HEK293 (cell line): ENCODE results near the gene PCDH15.

Experiments
- CTCF ChIA-PET: fragments of 350-600 bp; formaldehyde crosslinking; extraction: SDS; loops from one replicate; lab custom pipeline; 2021; ENCODE audit warnings: antibody characterized with exemption; lab: Yijun Ruan, JAX
- POLR2A ChIA-PET: fragments of 300-600 bp; formaldehyde crosslinking; extraction: SDS; loops from one replicate; lab custom pipeline; 2020; ENCODE audit warnings: antibody characterized with exemption, inconsistent platforms; lab: Yijun Ruan, JAX
- H3K27ac ChIP-seq: fragments of 200-500 bp; sonication (Bioruptor generic); 2 replicates; pipeline ENCODE4 v1.5.1; 2014; ENCODE audit warnings: low read depth, low read length, control low read depth, inconsistent platforms; ENCODE audit errors: extremely low read depth
- H3K36me3 ChIP-seq, 2 experiments: fragments of 200-500 bp in 1 of 2; sonication (Bioruptor generic) in 1 of 2; 1 replicate in 1 of 2; 2 replicates in 1 of 2; pipeline ENCODE4 v1.5.1; 2014 to 2017; ENCODE audit warnings: inconsistent platforms in 2 of 2, low read length in 2 of 2; ENCODE audit not compliant: control insufficient read depth in 2 of 2, insufficient read depth in 1 of 2
- H3K4me1 ChIP-seq: fragments of 200-500 bp; sonication (Bioruptor generic); 2 replicates; pipeline ENCODE4 v1.5.1; 2014; ENCODE audit warnings: mild to moderate bottlenecking, low read length, inconsistent platforms; ENCODE audit not compliant: control insufficient read depth, insufficient read depth
- H3K4me3 ChIP-seq: 2 replicates; pipeline ENCODE4 v1.5.1; 2011; ENCODE audit warnings: low read depth, mild to moderate bottlenecking, control low read depth, low read length, moderate library complexity
- H3K9me3 ChIP-seq: fragments of 200-500 bp; sonication (Bioruptor generic); 2 replicates; pipeline ENCODE4 v1.5.1; 2014; ENCODE audit warnings: low read depth, low read length, inconsistent platforms; ENCODE audit not compliant: control insufficient read depth, insufficient read depth
- AEBP2 ChIP-seq: fragments of 450-650 bp; formaldehyde crosslinking; IDR thresholded peaks from 2 replicates; pipeline ENCODE4 v1.5.1; 2016; ENCODE audit warnings: missing biosample characterization, missing genetic modification characterization, borderline replicate concordance
- GLIS2 ChIP-seq: fragments of 450-650 bp; formaldehyde crosslinking; IDR thresholded peaks from 2 replicates; pipeline ENCODE4 v1.5.1; 2016; ENCODE audit warnings: missing biosample characterization, missing genetic modification characterization
- IKZF3 ChIP-seq: fragments of 450-650 bp; IDR thresholded peaks from 2 replicates; pipeline ENCODE4 v1.5.0; 2018; ENCODE audit warnings: missing biosample characterization, mild to moderate bottlenecking, missing genetic modification characterization, moderate library complexity
- KLF1 ChIP-seq: fragments of 450-650 bp; formaldehyde crosslinking; IDR thresholded peaks from 2 replicates; pipeline ENCODE4 v1.5.1; 2016; ENCODE audit warnings: missing biosample characterization, missing genetic modification characterization
- KLF10 ChIP-seq: fragments of 450-650 bp; IDR thresholded peaks from 2 replicates; pipeline ENCODE4 v1.5.1; 2018; ENCODE audit warnings: missing biosample characterization, mild to moderate bottlenecking, missing genetic modification characterization
- MEIS1 ChIP-seq: sonication (generic); formaldehyde crosslinking; IDR thresholded peaks from 2 replicates; pipeline ENCODE4 v1.8.1; 2022; ENCODE audit warnings: missing genetic modification reagents, mild to moderate bottlenecking, borderline replicate concordance
- MZF1 ChIP-seq: fragments of 450-650 bp; formaldehyde crosslinking; IDR thresholded peaks from 2 replicates; pipeline ENCODE4 v1.5.1; 2017; ENCODE audit warnings: missing biosample characterization, missing genetic modification characterization, borderline replicate concordance
- PRDM10 ChIP-seq: fragments of 450-650 bp; formaldehyde crosslinking; IDR thresholded peaks from 2 replicates; pipeline ENCODE4 v1.5.1; 2016; ENCODE audit warnings: missing biosample characterization, missing genetic modification characterization
- TCF7L2 ChIP-seq: IDR thresholded peaks from 2 replicates; pipeline ENCODE4 v1.6.1; 2011; ENCODE audit warnings: low read depth, mild to moderate bottlenecking, inconsistent platforms, low read length, moderate library complexity, borderline replicate concordance
- YY2 ChIP-seq: fragments of 450-650 bp; formaldehyde crosslinking; IDR thresholded peaks from 2 replicates; pipeline ENCODE4 v1.5.1; 2016; ENCODE audit warnings: missing biosample characterization, missing genetic modification characterization
- ZBTB8A ChIP-seq: fragments of 450-650 bp; formaldehyde crosslinking; IDR thresholded peaks from 2 replicates; pipeline ENCODE4 v1.5.1; 2016; ENCODE audit warnings: missing biosample characterization, missing genetic modification characterization
- ZFHX2 ChIP-seq: fragments of 450-650 bp; formaldehyde crosslinking; conservative IDR thresholded peaks from 2 replicates; pipeline ENCODE4 v1.5.1; 2016; ENCODE audit warnings: missing biosample characterization, missing genetic modification characterization
- ZFP69B ChIP-seq: fragments of 450-650 bp; formaldehyde crosslinking; IDR thresholded peaks from 2 replicates; pipeline ENCODE4 v1.5.1; 2016; ENCODE audit warnings: missing biosample characterization, missing genetic modification characterization
- ZNF157 ChIP-seq: fragments of 450-650 bp; formaldehyde crosslinking; IDR thresholded peaks from 2 replicates; pipeline ENCODE4 v1.5.1; 2016; ENCODE audit warnings: missing biosample characterization, missing genetic modification characterization
- ZNF174 ChIP-seq: fragments of 450-650 bp; formaldehyde crosslinking; IDR thresholded peaks from 2 replicates; pipeline ENCODE4 v1.5.0; 2017; ENCODE audit warnings: missing biosample characterization, mild to moderate bottlenecking, missing genetic modification characterization
- ZNF18 ChIP-seq: fragments of 450-650 bp; formaldehyde crosslinking; IDR thresholded peaks from 2 replicates; pipeline ENCODE4 v1.5.1; 2016; ENCODE audit warnings: missing biosample characterization, missing genetic modification characterization
- ZNF19 ChIP-seq: fragments of 450-650 bp; formaldehyde crosslinking; IDR thresholded peaks from 2 replicates; pipeline ENCODE4; 2016; ENCODE audit warnings: missing biosample characterization, missing genetic modification characterization, low read depth
- ZNF214 ChIP-seq: fragments of 450-650 bp; formaldehyde crosslinking; IDR thresholded peaks from 2 replicates; pipeline ENCODE4 v1.5.1; 2017; ENCODE audit warnings: missing biosample characterization, mild to moderate bottlenecking, missing genetic modification characterization, borderline replicate concordance
- ZNF221 ChIP-seq: fragments of 450-650 bp; formaldehyde crosslinking; IDR thresholded peaks from 2 replicates; pipeline ENCODE4 v1.5.1; 2017; ENCODE audit warnings: missing biosample characterization, missing genetic modification characterization, borderline replicate concordance
- ZNF239 ChIP-seq: fragments of 450-650 bp; formaldehyde crosslinking; IDR thresholded peaks from 2 replicates; pipeline ENCODE4 v1.5.1; 2016; ENCODE audit warnings: missing biosample characterization, missing genetic modification characterization
- ZNF266 ChIP-seq: fragments of 450-650 bp; formaldehyde crosslinking; IDR thresholded peaks from 2 replicates; pipeline ENCODE4 v1.5.1; 2016; ENCODE audit warnings: missing biosample characterization, missing genetic modification characterization, low read depth
- ZNF311 ChIP-seq: fragments of 450-650 bp; formaldehyde crosslinking; IDR thresholded peaks from 2 replicates; pipeline ENCODE4 v1.5.1; 2017; ENCODE audit warnings: missing biosample characterization, missing genetic modification characterization, borderline replicate concordance
- ZNF366 ChIP-seq: fragments of 450-650 bp; formaldehyde crosslinking; conservative IDR thresholded peaks from 2 replicates; pipeline ENCODE4 v1.5.1; 2016; ENCODE audit warnings: missing biosample characterization, missing genetic modification characterization
- ZNF391 ChIP-seq: fragments of 450-650 bp; formaldehyde crosslinking; IDR thresholded peaks from 2 replicates; pipeline ENCODE4 v1.5.1; 2016; ENCODE audit warnings: low read depth, missing biosample characterization, missing genetic modification characterization, borderline replicate concordance
- ZNF416 ChIP-seq: fragments of 450-650 bp; formaldehyde crosslinking; IDR thresholded peaks from 2 replicates; pipeline ENCODE4 v1.5.1; 2016; ENCODE audit warnings: missing biosample characterization, missing genetic modification characterization
- ZNF48 ChIP-seq: fragments of 450-650 bp; formaldehyde crosslinking; IDR thresholded peaks from 2 replicates; pipeline ENCODE4 v1.5.1; 2016; ENCODE audit warnings: missing biosample characterization, missing genetic modification characterization
- ZNF501 ChIP-seq: fragments of 450-650 bp; formaldehyde crosslinking; IDR thresholded peaks from 2 replicates; pipeline ENCODE4 v1.5.1; 2016; ENCODE audit warnings: missing biosample characterization, missing genetic modification characterization
- ZNF530 ChIP-seq: fragments of 450-650 bp; formaldehyde crosslinking; IDR thresholded peaks from 2 replicates; pipeline ENCODE4 v1.5.1; 2016; ENCODE audit warnings: low read depth, missing biosample characterization, missing genetic modification characterization
- ZNF548 ChIP-seq: fragments of 450-650 bp; formaldehyde crosslinking; IDR thresholded peaks from 2 replicates; pipeline ENCODE4 v1.5.1; 2016; ENCODE audit warnings: missing biosample characterization, missing genetic modification characterization
- ZNF677 ChIP-seq: fragments of 450-650 bp; IDR thresholded peaks from 2 replicates; pipeline ENCODE4 v1.5.0; 2018; ENCODE audit warnings: missing biosample characterization, mild to moderate bottlenecking, missing genetic modification characterization, moderate library complexity
- ZNF747 ChIP-seq: fragments of 450-650 bp; formaldehyde crosslinking; IDR thresholded peaks from 2 replicates; pipeline ENCODE4 v1.5.1; 2016; ENCODE audit warnings: missing biosample characterization, missing genetic modification characterization

The PCDH15 gene

GRCh38 chr10:54449056-54449455 lies 352.0 kb downstream of the PCDH15 start:
- POLR2A ChIA-PET: no interaction called here
- Histone ChIP-seq H3K4me1 (no peaks in the 10 kb centered on the region), H3K4me3 (no peak overlapping the region), H3K9me3 (no peaks in the 10 kb centered on the region), H3K27ac (no peak overlapping the region), H3K36me3 (no peaks in the 10 kb centered on the region)
- CTCF ChIA-PET: no interaction called here
- no peak for TF ChIP-seq PRDM10 (tag by site-specific recombination)
- no peak for TF ChIP-seq GLIS2 (tag by site-specific recombination)
- no peak for TF ChIP-seq ZNF239 (tag by site-specific recombination)
- TF ChIP-seq ZFP69B (tag by site-specific recombination): no peak
- no peak for TF ChIP-seq ZNF548 (tag by site-specific recombination)
- TF ChIP-seq ZNF677 (tag by site-specific recombination): no peak
- no peak for TF ChIP-seq ZNF530 (tag by site-specific recombination)
- TF ChIP-seq ZNF416 (tag by site-specific recombination): no peak
- TF ChIP-seq MZF1 (tag by site-specific recombination): no peak
- no peak for TF ChIP-seq KLF10
- TF ChIP-seq ZNF221 (tag by site-specific recombination): no peak
- TF ChIP-seq IKZF3 (tag by site-specific recombination): no peak
- no peak for TF ChIP-seq YY2
- no peak for TF ChIP-seq ZNF391 (tag by site-specific recombination)
- no peak for TF ChIP-seq ZNF266 (tag by site-specific recombination)
- no peak for TF ChIP-seq ZNF311 (tag by site-specific recombination)
- no peak for TF ChIP-seq ZNF19 (tag by site-specific recombination)
- no peak for TF ChIP-seq MEIS1
- no peak for TF ChIP-seq ZBTB8A (tag by site-specific recombination)

GRCh38 chr10:54444170-54444569 lies 356.9 kb downstream of the PCDH15 start:
- Histone ChIP-seq H3K27ac (no peak overlapping the region), H3K9me3 (no peaks in the 10 kb centered on the region), H3K4me3 (no peak overlapping the region), H3K36me3 (no peaks in the 10 kb centered on the region), H3K4me1 (no peaks in the 10 kb centered on the region)
- CTCF ChIA-PET: no interaction called here
- POLR2A ChIA-PET: no interaction called here
- no peak for TF ChIP-seq ZNF501 (tag by site-specific recombination)
- no peak for TF ChIP-seq ZNF174 (tag by site-specific recombination)
- no peak for TF ChIP-seq TCF7L2
- TF ChIP-seq ZNF221 (tag by site-specific recombination): no peak
- TF ChIP-seq ZNF48: no peak
- no peak for TF ChIP-seq ZNF391 (tag by site-specific recombination)
- no peak for TF ChIP-seq ZNF18 (tag by site-specific recombination)
- TF ChIP-seq ZFHX2: no peak
- TF ChIP-seq ZNF157 (tag by site-specific recombination): no peak
- TF ChIP-seq ZNF747: no peak
- no peak for TF ChIP-seq AEBP2 (tag by site-specific recombination)
- no peak for TF ChIP-seq ZNF366
- TF ChIP-seq ZNF214 (tag by site-specific recombination): no peak
- TF ChIP-seq KLF1 (tag by site-specific recombination): no peak
